GM23338 (cell line): ENCODE results near the gene OR3A2. TPM values are rescaled to one million over a fixed set of nuclear protein-coding genes. Genes with fewer than 3 reads are reported as not detected.
A peak's percentile ranks its signal among the peaks of the same experiment; 100 is the strongest.

Experiments
- ATAC-seq: fragments of 200-7000 bp; cut with Tn5 transposase; 3 replicates; pipeline ENCODE4 v1.9.1; 2020
- DNase-seq: peaks from one replicate; pipeline ENCODE4 v3.0.0-alpha.2; 2015; ENCODE audit warnings: low spot score
- H2AFZ ChIP-seq: fragments of 200-600 bp; sonication (generic); 2 replicates; pipeline ENCODE4 v1.8.0; 2016; ENCODE audit warnings: antibody characterized with exemption, mild to moderate bottlenecking, moderate library complexity
- H3F3A ChIP-seq: fragments of 200-600 bp; sonication (generic); replicated peaks from 2 replicates; pipeline ENCODE4 v1.8.0; 2017; ENCODE audit warnings: antibody characterized with exemption, mixed run types, low read depth
- H3K27ac ChIP-seq: fragments of 200-600 bp; sonication (generic); 2 replicates; pipeline ENCODE4 v1.6.1; 2016; ENCODE audit warnings: low read depth
- H3K27me3 ChIP-seq: fragments of 200-600 bp; sonication (generic); 2 replicates; pipeline ENCODE4 v1.8.0; 2016; ENCODE audit warnings: mild to moderate bottlenecking, mixed run types, moderate library complexity; ENCODE audit not compliant: insufficient read depth
- H3K36me3 ChIP-seq: fragments of 200-600 bp; sonication (generic); 2 replicates; pipeline ENCODE4 v1.8.0; 2016; ENCODE audit warnings: mild to moderate bottlenecking; ENCODE audit not compliant: insufficient read depth
- H3K4me1 ChIP-seq: fragments of 200-600 bp; sonication (generic); 2 replicates; pipeline ENCODE4 v1.8.0; 2016; ENCODE audit warnings: mild to moderate bottlenecking, moderate library complexity; ENCODE audit not compliant: insufficient read depth
- H3K4me2 ChIP-seq: fragments of 200-600 bp; sonication (generic); 2 replicates; pipeline ENCODE4 v1.7.1; 2017; ENCODE audit warnings: mixed run types
- H3K4me3 ChIP-seq: fragments of 200-600 bp; sonication (generic); 2 replicates; pipeline ENCODE4 v1.6.1; 2016; ENCODE audit warnings: mixed run types
- H3K79me2 ChIP-seq: fragments of 200-600 bp; sonication (generic); replicated peaks from 2 replicates; pipeline ENCODE4 v1.8.0; 2017; ENCODE audit warnings: mild to moderate bottlenecking; ENCODE audit not compliant: insufficient read depth
- H3K9me2 ChIP-seq: fragments of 200-600 bp; sonication (generic); 2 replicates; pipeline ENCODE4 v1.8.0; 2017; ENCODE audit not compliant: insufficient read depth
- H4K20me1 ChIP-seq: fragments of 200-600 bp; sonication (generic); replicated peaks from 2 replicates; pipeline ENCODE4 v1.8.0; 2017; ENCODE audit warnings: mild to moderate bottlenecking; ENCODE audit not compliant: insufficient read depth
- H3K27ac Mint-ChIP-seq: 2 replicates; pipeline ENCODE4 v1.8.0; 2020; ENCODE audit warnings: inconsistent platforms, mild to moderate bottlenecking, moderate library complexity, mixed read lengths
- H3K27me3 Mint-ChIP-seq: 3 replicates; pipeline ENCODE4 v1.8.0; 2022; ENCODE audit warnings: low read depth, mild to moderate bottlenecking, moderate library complexity, mixed read lengths, inconsistent platforms; ENCODE audit not compliant: insufficient read depth, poor library complexity
- H3K36me3 Mint-ChIP-seq: 3 replicates; pipeline ENCODE4 v1.8.0; 2021; ENCODE audit warnings: low read depth, mild to moderate bottlenecking, inconsistent platforms, moderate library complexity, mixed read lengths
- H3K4me1 Mint-ChIP-seq: 3 replicates; pipeline ENCODE4 v1.8.0; 2020; ENCODE audit warnings: mild to moderate bottlenecking, inconsistent platforms, mixed read lengths
- H3K4me3 Mint-ChIP-seq: 3 replicates; pipeline ENCODE4 v1.8.0; 2021; ENCODE audit warnings: moderate library complexity, mild to moderate bottlenecking, inconsistent platforms, mixed read lengths
- H3K9me3 Mint-ChIP-seq: 3 replicates; pipeline ENCODE4 v1.8.0; 2020; ENCODE audit warnings: moderate library complexity, mild to moderate bottlenecking, inconsistent platforms, mixed read lengths
- CREB1 ChIP-seq: fragments of 250-450 bp; sonication (Bioruptor Pico); IDR thresholded peaks from 2 replicates; pipeline ENCODE4 v1.5.0; 2020; ENCODE audit warnings: low read depth, mild to moderate bottlenecking, moderate library complexity
- CTCF ChIP-seq, 2 experiments: fragments of 200-600 bp in 1 of 2; sonication (generic) in 1 of 2; conservative IDR thresholded peaks; 2 replicates each; pipeline versions ENCODE4 v1.5.1 to v1.6.1; 2016 to 2017; ENCODE audit warnings: antibody characterized with exemption in 2 of 2, low read depth in 2 of 2, mild to moderate bottlenecking in 2 of 2, moderate library complexity in 1 of 2
- EZH2 ChIP-seq: fragments of 200-600 bp; sonication (generic); IDR thresholded peaks from one replicate; pipeline ENCODE4 v1.8.0; 2017; ENCODE audit warnings: antibody characterized with exemption, mild to moderate bottlenecking, low read depth; ENCODE audit not compliant: unreplicated experiment
- EZH2phosphoT487 ChIP-seq: fragments of 200-600 bp; sonication (generic); IDR thresholded peaks from one replicate; pipeline ENCODE4 v1.8.1; 2018; ENCODE audit warnings: antibody characterized with exemption; ENCODE audit not compliant: unreplicated experiment
- NANOG ChIP-seq: IDR thresholded peaks from 2 replicates; pipeline ENCODE4 v1.6.1; 2016; ENCODE audit warnings: antibody characterized with exemption, borderline replicate concordance
- POLR2AphosphoS5 ChIP-seq: IDR thresholded peaks from 2 replicates; pipeline ENCODE4 v1.6.1; 2016; ENCODE audit warnings: antibody characterized with exemption, low read depth
- STAT1 ChIP-seq: IDR thresholded peaks from one replicate; pipeline ENCODE4 v1.6.1; 2016; ENCODE audit warnings: antibody characterized with exemption; ENCODE audit not compliant: unreplicated experiment
- ZNF114 ChIP-seq: fragments of 250-450 bp; sonication (Bioruptor Pico); IDR thresholded peaks from 2 replicates; pipeline ENCODE4 v1.5.0; 2020; ENCODE audit warnings: mild to moderate bottlenecking, moderate library complexity
- ZNF331 ChIP-seq: fragments of 250-450 bp; sonication (Bioruptor Pico); IDR thresholded peaks from 2 replicates; pipeline ENCODE4 v1.5.0; 2020; ENCODE audit warnings: low read depth, mild to moderate bottlenecking, moderate library complexity
- polyA plus RNA-seq: library from polyadenylated mRNA; unstranded; fragments of >200 nt; fragmentation: Nextera tagmentation; extraction: Ambion mirVana; gene quantifications from 2 replicates; pipeline ENCODE4 v1.2.1, GENCODE V29; 2016
- total RNA-seq: library from RNA; depleted of rRNA; stranded (reverse); fragments of >200 nt; shearing (Covaris generic); gene quantifications from 2 replicates; pipeline ENCODE4 v1.2.3, GENCODE V29; 2014
- TF ChIP-seq, protein P1 (sequence below): IDR thresholded peaks from 2 replicates; pipeline ENCODE4 v1.6.1; 2016; ENCODE audit warnings: antibody characterized with exemption
- TF ChIP-seq, protein P2 (sequence below): IDR thresholded peaks from one replicate; pipeline ENCODE4 v1.6.1; 2018; ENCODE audit warnings: antibody characterized with exemption; ENCODE audit not compliant: unreplicated experiment

Gene OR3A2
- total and polyA plus RNA-seq, 2 experiments from 2014 or later: 1.1 to 1.4 TPM

- TF ChIP-seq CTCF (conservative IDR thresholded peaks at IDR 0.05; ENCODE audit: low read depth in 2 of 2) (no peak), STAT1 (no peak), EZH2 (no peak), NANOG (no peak), ZNF331 (CRISPR knock-in tag) (no peak), POLR2AphosphoS5 (no peak), CREB1 (no peak), EZH2phosphoT487 (no peak)
- TF ChIP-seq, protein P1, sequence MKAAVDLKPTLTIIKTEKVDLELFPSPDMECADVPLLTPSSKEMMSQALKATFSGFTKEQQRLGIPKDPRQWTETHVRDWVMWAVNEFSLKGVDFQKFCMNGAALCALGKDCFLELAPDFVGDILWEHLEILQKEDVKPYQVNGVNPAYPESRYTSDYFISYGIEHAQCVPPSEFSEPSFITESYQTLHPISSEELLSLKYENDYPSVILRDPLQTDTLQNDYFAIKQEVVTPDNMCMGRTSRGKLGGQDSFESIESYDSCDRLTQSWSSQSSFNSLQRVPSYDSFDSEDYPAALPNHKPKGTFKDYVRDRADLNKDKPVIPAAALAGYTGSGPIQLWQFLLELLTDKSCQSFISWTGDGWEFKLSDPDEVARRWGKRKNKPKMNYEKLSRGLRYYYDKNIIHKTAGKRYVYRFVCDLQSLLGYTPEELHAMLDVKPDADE: no peak
- TF ChIP-seq, protein P2, sequence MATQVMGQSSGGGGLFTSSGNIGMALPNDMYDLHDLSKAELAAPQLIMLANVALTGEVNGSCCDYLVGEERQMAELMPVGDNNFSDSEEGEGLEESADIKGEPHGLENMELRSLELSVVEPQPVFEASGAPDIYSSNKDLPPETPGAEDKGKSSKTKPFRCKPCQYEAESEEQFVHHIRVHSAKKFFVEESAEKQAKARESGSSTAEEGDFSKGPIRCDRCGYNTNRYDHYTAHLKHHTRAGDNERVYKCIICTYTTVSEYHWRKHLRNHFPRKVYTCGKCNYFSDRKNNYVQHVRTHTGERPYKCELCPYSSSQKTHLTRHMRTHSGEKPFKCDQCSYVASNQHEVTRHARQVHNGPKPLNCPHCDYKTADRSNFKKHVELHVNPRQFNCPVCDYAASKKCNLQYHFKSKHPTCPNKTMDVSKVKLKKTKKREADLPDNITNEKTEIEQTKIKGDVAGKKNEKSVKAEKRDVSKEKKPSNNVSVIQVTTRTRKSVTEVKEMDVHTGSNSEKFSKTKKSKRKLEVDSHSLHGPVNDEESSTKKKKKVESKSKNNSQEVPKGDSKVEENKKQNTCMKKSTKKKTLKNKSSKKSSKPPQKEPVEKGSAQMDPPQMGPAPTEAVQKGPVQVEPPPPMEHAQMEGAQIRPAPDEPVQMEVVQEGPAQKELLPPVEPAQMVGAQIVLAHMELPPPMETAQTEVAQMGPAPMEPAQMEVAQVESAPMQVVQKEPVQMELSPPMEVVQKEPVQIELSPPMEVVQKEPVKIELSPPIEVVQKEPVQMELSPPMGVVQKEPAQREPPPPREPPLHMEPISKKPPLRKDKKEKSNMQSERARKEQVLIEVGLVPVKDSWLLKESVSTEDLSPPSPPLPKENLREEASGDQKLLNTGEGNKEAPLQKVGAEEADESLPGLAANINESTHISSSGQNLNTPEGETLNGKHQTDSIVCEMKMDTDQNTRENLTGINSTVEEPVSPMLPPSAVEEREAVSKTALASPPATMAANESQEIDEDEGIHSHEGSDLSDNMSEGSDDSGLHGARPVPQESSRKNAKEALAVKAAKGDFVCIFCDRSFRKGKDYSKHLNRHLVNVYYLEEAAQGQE: no peak
- H3K79me2 ChIP-seq: no peaks in the 10 kb centered on the region
- no peaks in the 10 kb centered on the region for H3K27me3 Mint-ChIP-seq
- peaks cover 4% of the 10 kb centered on the region; the same call in 1 of the 3 replicates for H3K36me3 Mint-ChIP-seq
- no peaks in the 10 kb centered on the region for H3K4me1 Mint-ChIP-seq
- no peak overlapping the region for H3K4me3 Mint-ChIP-seq
- H3K9me2 ChIP-seq: 0 out of 2 replicates have a peak, but pooled peaks cover 5% of the 10 kb centered on the region
- H4K20me1 ChIP-seq: no peaks in the 10 kb centered on the region; the same call in 1 of the 2 replicates
- no peaks in the 10 kb centered on the region for H3K4me1 ChIP-seq
- H3K27ac Mint-ChIP-seq: no peak overlapping the region
- H3K4me2 ChIP-seq: no peak overlapping the region
- H3K27ac ChIP-seq: no peak overlapping the region
- H3K36me3 ChIP-seq: no peaks in the 10 kb centered on the region
- H3K4me3 ChIP-seq: no peak overlapping the region
- DNase-seq (peak; percentile 5), ATAC-seq (no peak)
- peaks cover 61% of the 10 kb centered on the region for H3K9me3 Mint-ChIP-seq
- peak overlapping the region; percentile 86 for H2AFZ ChIP-seq
- H3K27me3 ChIP-seq: no peaks in the 10 kb centered on the region
- H3F3A ChIP-seq: no peaks in the 10 kb centered on the region
Observed at GRCh38 chr17:3318336-3318735, 67.8 kb downstream of the OR3A2 start.

DNA sequence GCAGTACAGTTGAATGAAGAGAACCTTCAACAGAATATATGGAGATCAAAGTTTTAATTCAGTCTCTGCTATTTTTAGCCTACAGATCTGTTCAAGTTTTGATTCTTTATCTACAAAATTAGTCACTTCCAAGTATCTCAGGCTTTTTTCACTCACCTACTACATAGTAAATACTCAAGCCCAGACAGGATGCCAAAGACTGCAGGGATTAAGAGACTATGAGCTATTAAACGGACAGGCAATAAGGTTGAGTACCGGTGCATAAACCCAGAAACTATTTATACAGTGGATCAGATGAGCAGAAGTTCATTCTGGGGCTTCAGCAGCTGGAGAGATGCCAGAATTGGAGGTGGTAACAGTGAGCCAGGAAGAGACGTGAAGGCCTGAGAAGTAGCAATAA is 69.3 kb downstream of the OR3A2 start:
- Histone ChIP-seq H3K9me2 (0 out of 2 replicates have a peak, but pooled peaks cover 5% of the 10 kb centered on the region), H3K4me2 (no peak overlapping the region), H3K4me3 (no peak overlapping the region), H4K20me1 (no peaks in the 10 kb centered on the region; the same call in 1 of the 2 replicates), H3K36me3 (no peaks in the 10 kb centered on the region), H3K27ac (no peak overlapping the region), H3K27me3 (no peaks in the 10 kb centered on the region), H3F3A (no peaks in the 10 kb centered on the region), H3K4me1 (no peaks in the 10 kb centered on the region), H3K79me2 (no peaks in the 10 kb centered on the region), H2AFZ (no peak overlapping the region)
- ATAC-seq (no peak), DNase-seq (no peak)
- Mint-ChIP-seq H3K27me3 (no peaks in the 10 kb centered on the region), H3K27ac (no peak overlapping the region), H3K4me3 (no peak overlapping the region), H3K9me3 (peaks cover 59% of the 10 kb centered on the region), H3K36me3 (no peaks in the 10 kb centered on the region), H3K4me1 (no peaks in the 10 kb centered on the region)
- TF ChIP-seq NANOG (no peak), CREB1 (no peak), STAT1 (no peak), ZNF114 (CRISPR knock-in tag) (no peak)
